Measurements from ENCODE around the gene SLC16A8.

GRCh38 chr22:38106814-38107578, 23.0 kb upstream of the SLC16A8 start:
- TF ChIP-seq CTCF (IDR thresholded peaks at IDR 0.05): no peak
- no peak for TF ChIP-seq POLR2A (IDR thresholded peaks at IDR 0.05)
- TF ChIP-seq POLR2AphosphoS5 (IDR thresholded peaks at IDR 0.05): no peak
- TF ChIP-seq EP300 (IDR thresholded peaks at IDR 0.05; ENCODE audit: low read depth): no peak
